SK-N-SH (cell line): ENCODE data around the gene WNT2. TPM values are rescaled to one million over a fixed set of nuclear protein-coding genes. Genes with fewer than 3 reads are reported as not detected.

Experiments
- CTCF ChIA-PET: fragments of 300-600, 350-600 bp; formaldehyde crosslinking; extraction: SDS; loops from one replicate; lab custom pipeline; 2021; lab: Yijun Ruan, JAX
- POLR2A ChIA-PET: fragments of 350-600 bp; sonication (Branson Sonifier 250); formaldehyde crosslinking; extraction: SDS; loops from one replicate; lab custom pipeline; 2020; ENCODE audit warnings: antibody characterized with exemption, inconsistent platforms; lab: Yijun Ruan, JAX
- DNase-seq: peaks from one replicate; pipeline ENCODE4 v3.0.0; 2012
- H2AFZ ChIP-seq: fragments of 200-600 bp; sonication (generic); 2 replicates; pipeline ENCODE4 v1.8.1; 2016; ENCODE audit warnings: antibody characterized with exemption, mild to moderate bottlenecking, low read depth
- H3F3A ChIP-seq: fragments of 200-600 bp; sonication (generic); replicated peaks from 2 replicates; pipeline ENCODE3; 2016; ENCODE audit warnings: antibody characterized with exemption, mild to moderate bottlenecking; ENCODE audit not compliant: insufficient read depth
- H3K27ac ChIP-seq, 2 experiments: fragments of 200-500 bp in 1 of 2; fragments of 200-600 bp in 1 of 2; sonication (Bioruptor generic) in 1 of 2; sonication (generic), shearing (Covaris generic) in 1 of 2; 2 replicates each; pipeline versions ENCODE4 v1.5.1 to v1.6.1; 2014 to 2016; ENCODE audit warnings: low read depth in 2 of 2, inconsistent platforms in 1 of 2, low read length in 1 of 2, mild to moderate bottlenecking in 1 of 2, mixed read lengths in 1 of 2
- H3K27me3 ChIP-seq: fragments of 200-600 bp; sonication (generic), shearing (Covaris generic); 2 replicates; pipeline ENCODE4 v1.6.1; 2016; ENCODE audit warnings: mixed run types; ENCODE audit not compliant: insufficient read depth
- H3K36me3 ChIP-seq, 2 experiments: fragments of 200-500 bp in 1 of 2; fragments of 200-600 bp in 1 of 2; sonication (Bioruptor generic) in 1 of 2; sonication (generic) in 1 of 2; replicated peaks in 1 of 2; 2 replicates each; pipeline versions ENCODE3 to v1.5.1; 2014 to 2016; ENCODE audit warnings: low read length in 1 of 2, mild to moderate bottlenecking in 1 of 2; ENCODE audit not compliant: insufficient read depth in 2 of 2, control insufficient read depth in 1 of 2
- H3K4me1 ChIP-seq, 2 experiments: fragments of 200-500 bp in 1 of 2; fragments of 200-600 bp in 1 of 2; sonication (Bioruptor generic) in 1 of 2; sonication (generic), shearing (Covaris generic) in 1 of 2; 2 replicates each; pipeline versions ENCODE4 v1.5.1 to v1.6.1; 2014 to 2016; ENCODE audit warnings: low read depth in 1 of 2, low read length in 1 of 2, mixed run types in 1 of 2; ENCODE audit not compliant: insufficient read depth in 2 of 2, control insufficient read depth in 1 of 2
- H3K4me2 ChIP-seq: fragments of 200-600 bp; sonication (generic), shearing (Covaris generic); 2 replicates; pipeline ENCODE4 v1.6.1; 2017; ENCODE audit warnings: mixed run types
- H3K4me3 ChIP-seq, 2 experiments: fragments of 200-500 bp in 1 of 2; fragments of 200-600 bp in 1 of 2; sonication (Bioruptor generic) in 1 of 2; sonication (generic), shearing (Covaris generic) in 1 of 2; 2 replicates each; pipeline versions ENCODE4 v1.5.1 to v1.8.1; 2014 to 2016; ENCODE audit warnings: low read depth in 2 of 2, inconsistent platforms in 1 of 2, low read length in 1 of 2, mild to moderate bottlenecking in 1 of 2, mixed read lengths in 1 of 2, moderate library complexity in 1 of 2
- H3K79me2 ChIP-seq: fragments of 200-600 bp; sonication (generic); 2 replicates; pipeline ENCODE4 v1.8.1; 2017; ENCODE audit warnings: mild to moderate bottlenecking; ENCODE audit not compliant: insufficient read depth
- H3K9ac ChIP-seq: fragments of 200-600 bp; sonication (generic); 2 replicates; pipeline ENCODE4 v1.6.1; 2017; ENCODE audit warnings: mixed run types
- H3K9me2 ChIP-seq: fragments of 200-600 bp; sonication (generic); 2 replicates; pipeline ENCODE4 v1.6.1; 2017; ENCODE audit warnings: mixed run types
- H3K9me3 ChIP-seq: fragments of 200-600 bp; sonication (generic); 2 replicates; pipeline ENCODE4 v1.6.1; 2017; ENCODE audit warnings: mixed run types, mild to moderate bottlenecking, moderate library complexity
- H4K20me1 ChIP-seq: fragments of 200-600 bp; sonication (generic); 2 replicates; pipeline ENCODE4 v1.6.1; 2017; ENCODE audit warnings: mild to moderate bottlenecking, mixed run types; ENCODE audit not compliant: insufficient read depth
- ELF1 ChIP-seq: IDR thresholded peaks from 2 replicates; pipeline ENCODE4 v1.4.0; 2012
- EZH2phosphoT487 ChIP-seq: fragments of 200-600 bp; sonication (generic); IDR thresholded peaks from 2 replicates; pipeline ENCODE4 v1.6.1; 2017; ENCODE audit warnings: low read depth, mixed run types, mild to moderate bottlenecking, antibody characterized with exemption, moderate library complexity, borderline replicate concordance
- FOXJ3 ChIP-seq: sonication (generic); formaldehyde crosslinking; IDR thresholded peaks from 2 replicates; pipeline ENCODE4 v1.5.1; 2020; ENCODE audit warnings: mild to moderate bottlenecking, missing genetic modification reagents
- FOXM1 ChIP-seq: IDR thresholded peaks from 2 replicates; pipeline ENCODE4 v1.4.0; 2012; ENCODE audit warnings: low read depth, mild to moderate bottlenecking
- GABPA ChIP-seq: IDR thresholded peaks from 2 replicates; pipeline ENCODE4 v1.4.0; 2012; ENCODE audit warnings: low read depth, mild to moderate bottlenecking
- JUND ChIP-seq: IDR thresholded peaks from 2 replicates; pipeline ENCODE4 v1.4.0; 2012
- MXI1 ChIP-seq: IDR thresholded peaks from 2 replicates; pipeline ENCODE4 v1.6.1; 2012; ENCODE audit warnings: mild to moderate bottlenecking, low read depth, low read length, improper control_type of control experiment
- NFIC ChIP-seq: IDR thresholded peaks from 2 replicates; pipeline ENCODE4 v1.4.0; 2012; ENCODE audit warnings: borderline replicate concordance
- NRF1 ChIP-seq: IDR thresholded peaks from 2 replicates; pipeline ENCODE4 v1.6.1; 2012; ENCODE audit warnings: low read depth, mild to moderate bottlenecking, low read length
- RCOR1 ChIP-seq: fragments of 150-350 bp; IDR thresholded peaks from 2 replicates; pipeline ENCODE4 v1.6.1; 2017; ENCODE audit warnings: antibody characterized with exemption, low read length
- REST ChIP-seq: IDR thresholded peaks from 2 replicates; pipeline ENCODE4 v1.6.1; 2012; ENCODE audit warnings: mild to moderate bottlenecking, low read depth, low read length, moderate library complexity
- RFX5 ChIP-seq: IDR thresholded peaks from 2 replicates; pipeline ENCODE4 v1.6.1; 2012; ENCODE audit warnings: mild to moderate bottlenecking, improper control_type of control experiment, low read length
- SMC3 ChIP-seq: IDR thresholded peaks from 2 replicates; pipeline ENCODE4 v1.6.1; 2012; ENCODE audit warnings: low read depth, low read length, improper control_type of control experiment
- TCF12 ChIP-seq: IDR thresholded peaks from 2 replicates; pipeline ENCODE4 v1.4.0; 2012
- TEAD4 ChIP-seq: IDR thresholded peaks from 2 replicates; pipeline ENCODE4 v1.4.0; 2012; ENCODE audit warnings: mild to moderate bottlenecking, borderline replicate concordance; ENCODE audit not compliant: insufficient read depth
- USF1 ChIP-seq: IDR thresholded peaks from 2 replicates; pipeline ENCODE4 v1.4.0; 2012; ENCODE audit warnings: low read depth, borderline replicate concordance
- WGBS: methylation state at CpG from one replicate; pipeline ENCODE4 v1.1.6; 2017; ENCODE audit warnings: low lambda C conversion rate; 5-methylcytosine and 5-hydroxymethylcytosine counted together
- polyA plus RNA-seq, 3 experiments: library from polyadenylated mRNA; depleted of rRNA; stranded (reverse); fragments of >200 nt; gene quantifications; 2 replicates each; pipeline ENCODE4 v1.2.3, GENCODE V29; 2012
- TF ChIP-seq, protein P1 (sequence below): IDR thresholded peaks from 2 replicates; pipeline ENCODE4 v1.4.0; 2012; ENCODE audit warnings: low read depth
- TF ChIP-seq, protein P2 (sequence below): IDR thresholded peaks from 2 replicates; pipeline ENCODE4 v1.4.0; 2012; ENCODE audit warnings: low read depth, borderline replicate concordance
- TF ChIP-seq, protein P3 (sequence below): IDR thresholded peaks from 2 replicates; pipeline ENCODE4; 2012
- TF ChIP-seq, protein P4 (sequence below): fragments of 150-350 bp; IDR thresholded peaks from 2 replicates; pipeline ENCODE4 v1.6.1; 2016; ENCODE audit warnings: mild to moderate bottlenecking, low read depth, low read length

WNT2 gene
- polyA plus RNA-seq, 1 of the 3 experiments (the other 2 are of a cell fraction): not detected

- Histone ChIP-seq H3K4me2 (no peak overlapping the region), H3K9me2 (no peaks in the 10 kb centered on the region), H3F3A (peaks cover 24% of the 10 kb centered on the region), H3K9ac (no peak overlapping the region), H3K27ac (no peak overlapping the region), H3K79me2 (no peaks in the 10 kb centered on the region), H3K4me1 (no peaks in the 10 kb centered on the region; a peak in 2 of 4 replicates), H3K9me3 (no peaks in the 10 kb centered on the region), H3K27me3 (no peaks in the 10 kb centered on the region), H3K36me3 (no peaks in the 10 kb centered on the region), H3K4me3 (no peak overlapping the region), H2AFZ (no peak overlapping the region), H4K20me1 (no peaks in the 10 kb centered on the region)
- ChIA-PET POLR2A (no interaction called here), CTCF (interaction anchor here (0.7 to 1.5 kb wide), 4 partner anchors 14 to 62 kb away, joined by 3 to 4 read pairs (median 3); no protein-coding TSS in a partner anchor)
- DNase-seq: no peak
- TF ChIP-seq REST (no peak), RCOR1 (no peak), ELF1 (no peak), GABPA (no peak), EZH2phosphoT487 (no peak), TEAD4 (no peak), FOXJ3 (CRISPR knock-in tag) (no peak), SMC3 (no peak), NRF1 (no peak)
- TF ChIP-seq, protein P1, sequence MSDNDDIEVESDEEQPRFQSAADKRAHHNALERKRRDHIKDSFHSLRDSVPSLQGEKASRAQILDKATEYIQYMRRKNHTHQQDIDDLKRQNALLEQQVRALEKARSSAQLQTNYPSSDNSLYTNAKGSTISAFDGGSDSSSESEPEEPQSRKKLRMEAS: no peak
- WGBS: 79% methylated on average over 2 of the region's 2 CpGs
Measured at GRCh38 chr7:117273325-117273724, 49.5 kb downstream of the WNT2 start.

DNA sequence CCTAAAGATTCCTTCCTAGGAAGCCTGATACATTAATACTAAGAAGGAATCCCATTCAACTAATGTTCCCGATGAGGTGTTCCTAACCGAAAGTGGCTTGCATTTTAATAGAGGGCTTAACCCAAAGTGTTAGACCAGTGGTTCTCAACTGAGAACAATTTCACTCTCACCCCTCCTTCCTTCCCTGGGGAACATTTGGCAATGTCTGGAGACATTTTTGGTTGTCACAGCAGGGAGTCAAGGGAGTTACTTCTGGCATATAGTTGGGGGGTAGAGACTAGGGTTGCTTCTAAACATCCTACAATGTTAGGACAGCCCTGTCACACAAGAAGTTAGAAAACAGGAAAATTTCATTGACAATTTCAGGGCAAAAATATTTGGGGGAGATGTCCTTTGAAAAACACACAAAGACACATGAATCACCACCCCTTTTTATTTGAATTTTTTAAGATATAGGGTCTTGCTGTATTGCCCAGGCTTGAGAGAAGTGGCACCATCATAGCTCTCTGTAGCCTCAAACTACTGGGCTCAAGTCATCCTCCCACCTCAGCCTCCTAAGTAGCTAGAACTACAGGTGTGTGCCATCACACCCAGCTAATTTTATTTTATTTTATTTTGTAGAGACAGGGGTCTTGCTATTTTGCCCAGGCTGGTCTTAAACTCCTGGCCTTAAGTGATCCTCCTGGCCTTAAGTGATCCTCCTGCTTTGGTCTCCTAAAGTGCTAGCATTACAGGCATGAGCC lies 50.7 kb downstream of the WNT2 start:
- Histone ChIP-seq H3K27me3 (no peaks in the 10 kb centered on the region), H3K36me3 (no peaks in the 10 kb centered on the region), H3K9ac (no peak overlapping the region), H4K20me1 (no peaks in the 10 kb centered on the region), H3K4me3 (no peak overlapping the region), H3K9me3 (no peaks in the 10 kb centered on the region), H3K9me2 (no peaks in the 10 kb centered on the region), H3K4me1 (no peaks in the 10 kb centered on the region; a peak in 2 of 4 replicates), H3F3A (peaks cover 24% of the 10 kb centered on the region), H3K4me2 (no peak overlapping the region), H3K27ac (no peak overlapping the region), H2AFZ (no peak overlapping the region), H3K79me2 (no peaks in the 10 kb centered on the region)
- ChIA-PET POLR2A (no interaction called here), CTCF (interaction anchor here (1.0 kb wide), 1 partner anchor 22 kb away, joined by 3 read pairs; no protein-coding TSS in a partner anchor)
- 82% methylated on average over 2 of the region's 2 CpGs for WGBS
- DNase-seq: no peak
- TF ChIP-seq RFX5: no peak
- TF ChIP-seq MXI1: no peak
- TF ChIP-seq JUND: no peak
- TF ChIP-seq USF1: no peak
- TF ChIP-seq, protein P2, sequence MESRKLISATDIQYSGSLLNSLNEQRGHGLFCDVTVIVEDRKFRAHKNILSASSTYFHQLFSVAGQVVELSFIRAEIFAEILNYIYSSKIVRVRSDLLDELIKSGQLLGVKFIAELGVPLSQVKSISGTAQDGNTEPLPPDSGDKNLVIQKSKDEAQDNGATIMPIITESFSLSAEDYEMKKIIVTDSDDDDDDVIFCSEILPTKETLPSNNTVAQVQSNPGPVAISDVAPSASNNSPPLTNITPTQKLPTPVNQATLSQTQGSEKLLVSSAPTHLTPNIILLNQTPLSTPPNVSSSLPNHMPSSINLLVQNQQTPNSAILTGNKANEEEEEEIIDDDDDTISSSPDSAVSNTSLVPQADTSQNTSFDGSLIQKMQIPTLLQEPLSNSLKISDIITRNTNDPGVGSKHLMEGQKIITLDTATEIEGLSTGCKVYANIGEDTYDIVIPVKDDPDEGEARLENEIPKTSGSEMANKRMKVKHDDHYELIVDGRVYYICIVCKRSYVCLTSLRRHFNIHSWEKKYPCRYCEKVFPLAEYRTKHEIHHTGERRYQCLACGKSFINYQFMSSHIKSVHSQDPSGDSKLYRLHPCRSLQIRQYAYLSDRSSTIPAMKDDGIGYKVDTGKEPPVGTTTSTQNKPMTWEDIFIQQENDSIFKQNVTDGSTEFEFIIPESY: no peak
- TF ChIP-seq, protein P3, sequence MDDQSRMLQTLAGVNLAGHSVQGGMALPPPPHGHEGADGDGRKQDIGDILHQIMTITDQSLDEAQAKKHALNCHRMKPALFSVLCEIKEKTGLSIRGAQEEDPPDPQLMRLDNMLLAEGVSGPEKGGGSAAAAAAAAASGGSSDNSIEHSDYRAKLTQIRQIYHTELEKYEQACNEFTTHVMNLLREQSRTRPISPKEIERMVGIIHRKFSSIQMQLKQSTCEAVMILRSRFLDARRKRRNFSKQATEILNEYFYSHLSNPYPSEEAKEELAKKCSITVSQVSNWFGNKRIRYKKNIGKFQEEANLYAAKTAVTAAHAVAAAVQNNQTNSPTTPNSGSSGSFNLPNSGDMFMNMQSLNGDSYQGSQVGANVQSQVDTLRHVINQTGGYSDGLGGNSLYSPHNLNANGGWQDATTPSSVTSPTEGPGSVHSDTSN: no peak
- no peak for TF ChIP-seq FOXM1
- no peak for TF ChIP-seq TCF12
- no peak for TF ChIP-seq NFIC
- TF ChIP-seq, protein P4, sequence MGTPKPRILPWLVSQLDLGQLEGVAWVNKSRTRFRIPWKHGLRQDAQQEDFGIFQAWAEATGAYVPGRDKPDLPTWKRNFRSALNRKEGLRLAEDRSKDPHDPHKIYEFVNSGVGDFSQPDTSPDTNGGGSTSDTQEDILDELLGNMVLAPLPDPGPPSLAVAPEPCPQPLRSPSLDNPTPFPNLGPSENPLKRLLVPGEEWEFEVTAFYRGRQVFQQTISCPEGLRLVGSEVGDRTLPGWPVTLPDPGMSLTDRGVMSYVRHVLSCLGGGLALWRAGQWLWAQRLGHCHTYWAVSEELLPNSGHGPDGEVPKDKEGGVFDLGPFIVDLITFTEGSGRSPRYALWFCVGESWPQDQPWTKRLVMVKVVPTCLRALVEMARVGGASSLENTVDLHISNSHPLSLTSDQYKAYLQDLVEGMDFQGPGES: no peak
